HG02678 (cell line): ENCODE data around the gene LIFR.
"Not testable (repeated sequence)": the region's sequence is repeated elsewhere in the genome, so short reads cannot be mapped to it uniquely, and the experiment has no call there.

ENCODE experiments used
- ATAC-seq: cut with Tn5 transposase; IDR thresholded peaks from one replicate; pipeline ENCODE4 v1.9.1; 2021; ENCODE audit warnings: mild to moderate bottlenecking, moderate library complexity; ENCODE audit not compliant: unreplicated experiment

LIFR gene

DNA sequence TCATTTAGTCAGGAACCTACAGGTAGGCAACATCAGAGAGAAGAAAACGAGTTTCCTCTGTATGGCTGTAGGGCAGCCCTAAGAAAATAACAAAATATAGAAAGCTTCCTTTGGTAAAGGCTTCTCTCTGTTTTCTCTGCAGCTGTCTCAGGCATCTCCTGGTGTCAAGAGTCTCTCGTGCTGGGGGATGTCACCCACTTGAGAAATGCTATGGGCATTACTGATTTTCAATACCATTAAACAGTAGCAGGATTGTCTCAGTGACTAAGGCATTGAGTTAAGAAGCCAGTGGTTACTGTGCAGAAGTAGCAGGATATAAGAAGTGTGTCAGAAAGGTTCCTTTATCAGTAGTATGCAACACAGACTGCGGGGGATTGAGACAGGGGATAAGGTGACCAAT lies 32.4 kb downstream of the LIFR start:
- no peak for ATAC-seq

DNA sequence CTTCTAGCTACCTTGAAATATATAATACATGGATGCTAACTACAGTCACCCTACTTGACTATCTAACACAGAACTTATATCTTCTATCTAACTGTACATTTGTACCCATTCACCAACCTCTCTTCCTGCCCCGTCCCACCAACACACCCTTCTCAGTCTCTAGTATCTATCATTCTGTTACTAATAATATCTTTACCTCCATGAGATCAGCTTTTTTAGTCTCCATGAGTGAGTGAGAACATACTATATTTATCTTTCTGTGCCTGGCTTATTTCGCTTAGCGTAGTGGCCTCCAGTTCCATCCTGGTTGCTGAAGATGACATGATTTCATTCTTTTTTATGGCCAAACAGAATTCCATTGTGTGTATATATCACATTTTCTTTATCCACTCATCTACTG lies 37.0 kb downstream of the LIFR start:
- ATAC-seq = no peak

DNA sequence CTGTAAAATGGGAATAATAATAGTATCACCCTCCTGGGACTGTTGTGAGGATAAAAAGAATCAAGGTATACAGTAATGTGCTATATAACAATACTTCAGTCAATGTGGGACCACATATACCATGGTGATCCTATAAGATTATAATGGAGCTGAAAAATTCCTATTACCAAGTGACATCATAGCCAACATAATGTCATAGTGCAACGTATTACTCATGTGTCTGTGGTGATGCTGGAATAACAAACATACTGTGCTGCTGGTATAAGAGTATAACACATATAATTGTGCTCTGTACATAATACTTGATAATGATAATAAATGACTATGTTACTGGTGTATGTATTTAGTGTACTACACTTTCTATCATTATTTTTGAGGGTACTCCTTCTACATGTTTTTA lies 38.1 kb downstream of the LIFR start:
- no peak for ATAC-seq

GRCh38 chr5:38516649-38517048 lies 39.8 kb downstream of the LIFR start:
- ATAC-seq = not testable (repeated sequence)

DNA sequence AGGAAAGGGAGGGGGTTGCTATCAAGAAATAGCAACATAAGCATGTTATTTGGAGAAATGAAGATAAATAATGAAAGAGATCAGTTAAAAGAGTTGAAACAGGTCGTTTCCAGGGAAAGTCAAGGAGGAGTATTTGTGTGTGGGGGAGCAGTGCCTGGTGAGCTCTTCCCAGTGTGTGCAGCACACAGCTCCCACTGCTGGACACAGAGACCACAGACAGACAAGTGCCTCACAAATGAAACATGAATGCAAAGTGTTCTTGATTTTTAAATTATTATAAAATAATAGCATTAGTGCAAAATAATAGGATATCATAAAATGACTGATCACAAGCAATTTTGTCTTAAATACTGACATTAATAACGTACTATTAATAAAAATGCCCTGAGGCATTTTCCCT lies 40.8 kb downstream of the LIFR start:
- no peak for ATAC-seq

DNA sequence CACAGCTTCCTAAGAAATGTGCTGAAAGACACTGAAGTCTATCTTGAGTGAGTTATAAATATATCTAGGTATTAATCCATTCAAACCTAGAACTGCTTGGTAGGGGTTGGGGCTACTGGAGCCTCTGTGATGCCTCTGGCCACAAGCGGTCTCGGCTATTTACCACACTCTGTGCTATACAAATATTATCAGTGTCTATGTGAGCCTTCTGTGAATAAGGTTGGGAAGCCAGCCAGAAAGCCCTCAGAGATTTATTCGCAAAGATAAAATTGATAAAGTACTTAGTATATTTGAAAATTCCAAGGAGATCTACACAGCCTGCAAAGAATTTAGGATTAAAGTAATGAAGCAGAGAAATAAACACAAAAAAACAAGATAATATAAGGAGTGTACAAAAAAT lies 41.4 kb downstream of the LIFR start:
- no peak for ATAC-seq

GRCh38 chr5:38509185-38509584 lies 47.3 kb downstream of the LIFR start:
- no peak for ATAC-seq

DNA sequence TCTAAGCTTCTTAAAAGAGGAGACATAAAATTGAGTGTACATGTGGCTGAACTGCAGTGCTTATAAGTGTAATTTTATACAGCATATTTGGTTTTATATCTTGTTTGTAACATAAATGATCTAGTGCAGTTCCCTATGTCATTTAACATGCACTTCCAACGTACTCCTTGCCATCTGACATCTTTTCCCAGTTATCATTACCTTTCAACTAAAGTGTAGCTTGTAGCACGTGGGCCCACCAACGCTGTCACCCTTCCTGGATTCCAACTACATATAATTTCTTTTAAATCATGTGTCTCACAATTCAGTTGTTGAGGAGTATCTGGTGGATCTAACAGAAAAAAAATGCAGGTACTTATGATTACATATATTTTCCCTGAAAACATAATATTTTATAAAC lies 50.1 kb downstream of the LIFR start:
- no peak for ATAC-seq

DNA sequence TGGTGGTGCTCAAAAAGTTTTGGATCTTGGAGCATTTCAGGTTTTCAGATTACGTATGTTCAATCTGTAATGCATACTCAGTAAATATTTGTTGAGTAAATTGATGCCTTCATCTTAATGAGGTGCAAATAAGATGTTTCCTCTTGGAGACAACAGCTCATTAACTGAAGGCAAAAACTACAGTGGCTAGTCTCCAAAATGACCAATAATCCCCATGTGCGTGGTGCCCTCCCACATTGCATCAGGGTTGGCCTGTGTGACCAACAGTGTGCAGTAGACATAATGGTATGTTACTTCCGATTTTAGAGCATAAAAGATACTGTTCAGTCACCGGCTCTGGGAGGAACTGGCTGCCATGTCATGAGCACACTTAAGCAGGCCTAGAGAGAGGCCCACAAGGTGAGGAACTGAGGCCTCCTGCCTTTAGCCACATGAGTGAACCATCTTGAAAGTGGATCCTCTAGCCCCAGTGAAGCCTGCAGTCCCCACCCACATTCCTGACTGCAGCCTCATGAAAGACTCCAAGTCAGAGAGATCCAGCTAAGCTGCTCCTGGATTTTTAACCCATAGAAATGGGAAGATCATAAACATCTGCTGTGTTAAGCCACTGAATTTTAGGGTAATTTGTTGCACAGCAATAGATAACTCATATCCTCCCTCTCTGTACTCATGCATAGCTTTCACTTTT lies 55.7 kb downstream of the LIFR start:
- no peak for ATAC-seq

- ATAC-seq = no peak
Measured at GRCh38 chr5:38497946-38498345, 58.5 kb downstream of the LIFR start.

DNA sequence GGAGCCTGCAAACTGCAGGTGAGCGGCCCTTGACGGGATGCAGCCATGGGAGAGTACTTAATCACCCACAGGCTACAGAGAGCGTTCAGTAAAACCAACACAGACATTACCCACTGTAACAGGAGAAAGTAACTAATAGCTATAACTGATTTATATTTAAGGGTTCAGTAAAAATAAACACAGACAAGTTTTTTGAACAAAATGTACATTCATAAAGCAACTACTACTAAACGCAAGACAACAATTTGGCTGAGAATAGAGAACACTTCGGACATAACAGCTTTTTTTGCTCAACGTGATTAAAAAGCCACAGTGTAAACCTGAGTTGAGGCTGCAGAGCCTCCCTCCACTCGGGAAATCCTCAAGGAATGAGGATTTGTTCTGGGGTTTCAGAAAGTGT lies 61.7 kb downstream of the LIFR start:
- no peak for ATAC-seq

DNA sequence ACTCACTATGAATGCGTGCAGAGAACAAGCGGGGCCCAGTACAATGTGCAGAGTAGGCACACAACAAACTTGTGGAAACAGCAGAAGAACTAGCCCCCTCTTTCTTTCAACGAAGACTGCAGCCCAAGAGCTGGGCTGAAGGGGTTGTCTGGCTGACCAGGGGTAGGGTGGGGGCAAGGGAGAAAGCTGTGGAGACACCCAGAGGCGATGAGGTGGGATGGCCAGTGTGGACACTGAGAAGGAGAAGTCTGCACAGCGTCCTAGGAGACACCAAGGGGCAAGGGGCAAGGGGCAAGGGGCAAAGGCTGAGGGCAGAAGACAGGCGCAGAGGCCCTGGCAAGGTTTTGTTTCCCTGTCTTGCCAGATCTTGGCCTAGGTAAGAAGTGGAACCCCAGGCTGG lies 62.3 kb downstream of the LIFR start:
- ATAC-seq = no peak

DNA sequence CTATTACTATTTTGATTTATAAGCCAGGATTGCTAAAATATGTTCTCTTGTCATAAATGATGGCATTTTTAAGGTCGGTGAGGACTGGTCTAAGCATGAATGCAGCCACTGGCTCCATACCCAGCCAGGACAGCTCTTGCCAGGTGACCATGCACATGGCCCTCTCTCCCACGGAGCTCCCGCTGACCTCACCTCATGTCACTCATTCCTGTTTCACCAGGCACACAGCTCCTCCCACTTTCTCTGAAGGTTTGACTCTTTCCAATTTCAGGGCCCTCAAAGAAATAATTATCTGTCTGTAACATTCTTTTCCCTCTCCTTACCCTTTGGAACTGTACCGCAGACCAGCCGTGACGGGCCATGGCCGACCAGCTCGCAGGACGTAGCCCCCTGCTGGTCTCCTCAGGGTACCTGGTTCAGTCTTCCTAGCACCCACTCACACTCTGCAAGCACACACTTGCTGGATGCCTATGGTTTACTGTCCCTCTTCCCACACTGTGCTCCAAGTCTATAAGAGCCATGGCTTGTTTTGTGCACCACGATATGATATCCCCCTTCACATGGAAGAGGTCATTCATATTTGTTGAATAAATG lies 72.5 kb downstream of the LIFR start:
- no peak for ATAC-seq

DNA sequence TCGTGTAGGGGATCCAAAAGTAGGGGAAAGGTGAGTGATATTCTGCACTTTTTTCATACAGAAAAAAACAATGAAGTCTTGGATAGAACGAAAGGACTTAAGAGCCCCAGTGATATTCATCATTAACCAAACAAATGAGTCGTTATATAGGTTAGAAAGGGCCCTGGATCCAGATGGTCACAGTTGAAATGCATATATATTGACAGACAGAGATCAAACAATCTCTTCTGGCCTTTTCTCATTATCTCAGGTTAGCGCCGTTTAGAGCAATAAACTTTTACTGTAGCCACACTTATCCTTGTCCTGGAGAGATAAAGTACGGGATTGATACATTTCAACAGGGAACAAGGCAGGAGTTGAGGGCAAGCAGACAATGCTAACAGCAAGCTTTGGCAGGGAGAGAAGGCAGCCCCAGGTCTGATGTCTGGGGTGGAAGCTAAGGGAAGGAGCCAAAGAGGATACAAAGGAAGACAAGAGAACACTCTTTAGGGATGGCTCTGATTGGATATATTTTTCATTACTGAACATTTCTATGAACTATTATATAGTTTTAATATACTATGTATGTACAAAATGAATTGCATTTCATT lies 77.0 kb downstream of the LIFR start:
- ATAC-seq = no peak

DNA sequence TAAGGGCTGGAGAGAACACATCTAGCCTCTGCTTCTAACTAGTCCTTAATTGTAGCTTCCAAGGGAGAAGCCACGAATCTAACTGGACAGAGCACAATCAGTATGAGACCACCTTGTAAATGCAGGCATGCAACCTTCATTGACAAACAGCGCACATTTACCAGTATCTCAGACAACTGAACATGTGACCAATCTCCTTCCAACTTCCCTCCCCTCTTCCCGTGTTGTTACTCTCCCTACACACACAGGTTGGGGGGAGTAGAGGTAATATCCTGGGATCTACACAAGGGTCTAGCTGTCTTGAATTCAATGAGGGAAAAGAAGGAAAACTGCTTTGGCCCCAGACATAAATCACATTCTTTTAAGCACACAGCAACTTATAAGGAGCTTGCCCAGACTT lies 77.6 kb downstream of the LIFR start:
- ATAC-seq = no peak

DNA sequence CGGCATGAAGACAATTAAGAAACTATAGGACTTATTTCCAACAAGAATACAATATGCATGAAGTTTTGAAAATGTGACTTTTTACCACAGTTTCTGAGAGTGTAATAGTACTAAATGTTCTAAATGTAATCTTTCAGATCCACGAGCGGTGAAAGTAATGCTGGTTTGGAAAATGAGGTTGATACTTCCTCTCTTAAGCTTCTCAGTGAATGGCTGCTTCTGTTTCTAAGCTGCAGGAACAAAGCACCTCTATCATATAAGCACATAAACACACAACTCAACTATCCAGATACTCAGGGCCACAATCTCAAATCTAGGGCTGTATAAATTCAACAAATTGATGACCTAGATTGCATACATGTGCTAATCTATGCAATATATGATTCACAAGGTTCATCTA lies 78.3 kb downstream of the LIFR start:
- no peak for ATAC-seq

DNA sequence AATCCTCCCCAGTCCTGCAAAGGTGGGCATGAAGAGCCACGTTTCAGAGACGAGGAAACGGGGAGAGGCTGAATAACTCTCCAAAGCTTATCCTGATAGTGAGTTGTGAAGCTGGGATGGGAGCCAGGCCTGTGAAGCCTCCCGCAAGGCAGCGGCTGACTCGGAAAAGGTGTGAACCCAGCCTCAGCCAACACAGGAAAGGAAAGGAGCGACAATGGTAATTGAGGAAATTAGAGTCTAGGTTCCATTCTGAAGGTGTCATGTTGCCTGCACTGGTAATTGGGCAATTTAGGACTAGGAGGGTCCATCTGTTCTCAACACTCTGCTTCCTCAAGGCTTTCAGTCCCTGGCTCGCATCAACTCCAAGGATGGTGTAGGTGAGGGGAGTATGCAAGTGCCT lies 83.4 kb downstream of the LIFR start:
- ATAC-seq = no peak

GRCh38 chr5:38472541-38472940 lies 83.9 kb downstream of the LIFR start:
- no peak for ATAC-seq

DNA sequence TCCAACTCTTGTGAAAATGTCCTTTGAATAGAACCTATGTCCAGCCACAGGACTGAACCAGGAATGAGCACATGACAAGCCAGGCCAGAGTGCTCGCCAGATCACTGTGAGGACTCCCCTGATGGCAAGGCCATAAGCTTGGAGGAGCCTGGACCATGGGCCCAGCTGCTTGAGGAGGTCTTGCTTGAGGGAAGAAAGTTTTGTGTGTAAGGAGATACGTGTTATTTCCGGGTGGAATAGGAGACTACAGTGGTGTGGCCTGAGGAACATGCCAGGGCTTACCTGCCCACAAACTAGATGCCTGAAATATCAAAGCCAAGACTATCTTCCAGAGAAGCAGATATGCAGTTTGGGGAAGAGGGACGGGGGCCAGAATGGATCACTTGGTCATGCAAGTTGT lies 84.7 kb downstream of the LIFR start:
- ATAC-seq = no peak

- no peak for ATAC-seq
Measured at GRCh38 chr5:38469707-38470267, 86.7 kb downstream of the LIFR start.

DNA sequence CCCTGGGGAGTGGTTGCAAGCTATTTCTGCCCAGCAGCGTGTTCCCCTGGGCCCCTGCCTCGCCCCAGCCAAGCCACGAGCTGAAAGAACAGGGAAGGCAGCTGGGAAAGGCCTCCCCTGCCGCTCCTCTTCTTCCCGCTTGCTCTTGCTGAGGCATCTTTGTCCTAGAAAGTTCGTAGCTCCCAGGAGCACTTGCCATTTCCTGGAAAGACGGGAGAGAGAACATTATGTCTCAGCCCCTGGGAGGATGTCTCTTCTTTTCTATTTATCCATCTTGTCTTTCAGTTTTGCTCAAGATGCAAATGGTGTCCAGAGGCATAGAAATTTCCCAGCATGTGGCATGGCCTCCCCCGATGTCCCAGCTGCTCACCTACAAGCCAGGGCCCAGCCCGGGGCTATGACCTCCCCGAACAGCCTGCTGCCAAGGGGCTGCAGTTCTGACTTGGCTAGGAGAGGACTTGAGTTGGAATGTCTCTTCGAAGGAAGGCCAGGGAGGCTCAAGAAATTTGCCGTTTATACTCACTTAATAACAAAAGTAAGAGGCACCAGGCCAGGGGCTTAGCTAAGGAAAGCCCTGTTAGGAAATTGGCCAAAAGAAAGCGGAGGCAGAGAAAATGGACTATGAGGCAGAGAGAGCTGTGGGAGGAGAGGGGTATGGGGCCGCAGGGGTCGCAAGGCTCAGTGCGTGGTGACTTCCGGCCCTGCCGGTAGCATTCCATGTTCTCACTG lies 87.3 kb downstream of the LIFR start:
- ATAC-seq = no peak

GRCh38 chr5:38468202-38468673 lies 88.2 kb downstream of the LIFR start:
- ATAC-seq = no peak
